NCI-H748 (cell line): ENCODE results near the gene ETAA1.

Source experiments
- DNase-seq: peaks from one replicate; lab custom pipeline; 2025; ENCODE audit not compliant: unreplicated experiment; lab: John Stamatoyannopoulos, UW

ETAA1 gene

DNA sequence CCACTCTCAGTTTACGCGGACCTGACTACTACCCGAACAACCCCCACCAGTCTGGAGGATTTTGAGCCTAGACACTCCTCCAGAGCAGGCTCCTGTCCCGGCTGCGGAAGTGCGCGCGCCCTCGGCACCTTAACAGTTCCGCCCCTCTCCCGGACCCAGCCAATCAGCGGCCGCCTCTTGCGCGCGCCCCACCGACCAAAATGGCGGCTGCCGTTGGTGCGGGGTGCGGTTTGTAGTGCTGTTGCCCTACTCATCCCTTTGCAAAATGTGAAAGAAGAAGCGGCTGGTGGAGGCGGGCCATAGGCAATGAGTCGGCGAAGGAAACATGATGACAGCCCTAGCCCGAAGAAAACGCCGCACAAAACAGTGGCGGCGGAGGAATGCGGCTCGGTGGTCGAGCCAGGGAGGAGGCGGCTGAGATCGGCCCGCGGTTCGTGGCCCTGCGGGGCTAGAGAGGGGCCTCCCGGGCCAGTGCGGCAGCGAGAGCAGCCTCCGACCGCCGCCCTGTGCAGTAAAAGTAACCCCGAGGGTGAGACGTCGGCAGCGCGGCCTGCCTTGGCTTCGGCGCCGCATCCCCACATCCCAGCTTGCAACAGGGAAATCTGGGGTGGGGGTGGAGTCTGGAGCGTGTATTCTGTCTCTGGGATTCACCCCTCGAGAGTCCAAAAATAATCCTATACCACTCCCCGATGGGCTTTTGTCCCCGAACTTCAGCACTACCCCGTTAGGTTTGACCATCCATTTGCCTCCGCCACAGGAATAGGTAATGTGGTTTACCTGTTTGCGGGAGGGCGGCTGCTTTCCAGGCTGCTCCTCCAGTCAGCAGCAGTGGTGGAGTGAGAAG, at the start of gene ETAA1:
Gene ETAA1 (plus strand): TSS at position 191 of the 844 bp plus-strand sequence. CDS start 116 bp downstream, at position 307.
- DNase-seq, result peak; percentile 90

- no peak for DNase-seq
Observed at GRCh38 chr2:67366832-67367412, 30.2 kb upstream of the ETAA1 start.

DNA sequence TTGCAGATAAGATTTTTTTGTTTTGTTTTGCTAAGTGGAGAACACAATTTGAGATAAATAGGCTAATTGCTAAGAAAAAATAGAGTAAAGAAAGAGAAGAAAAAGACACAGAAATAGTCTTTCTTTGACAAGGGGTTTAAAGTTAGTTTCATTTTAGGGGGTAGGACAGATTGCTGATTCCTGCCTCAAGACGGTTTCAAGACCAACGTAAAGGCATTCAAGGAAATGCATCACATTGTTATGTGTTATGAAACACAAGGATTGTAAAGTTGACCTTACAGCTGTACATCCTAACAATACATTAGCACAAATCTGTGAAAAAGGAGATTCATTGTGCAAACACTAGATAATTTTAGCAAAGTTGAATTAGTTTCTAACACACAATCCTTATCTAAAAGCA, 22.7 kb upstream of the ETAA1 start:
- DNase-seq, result no peak

DNA sequence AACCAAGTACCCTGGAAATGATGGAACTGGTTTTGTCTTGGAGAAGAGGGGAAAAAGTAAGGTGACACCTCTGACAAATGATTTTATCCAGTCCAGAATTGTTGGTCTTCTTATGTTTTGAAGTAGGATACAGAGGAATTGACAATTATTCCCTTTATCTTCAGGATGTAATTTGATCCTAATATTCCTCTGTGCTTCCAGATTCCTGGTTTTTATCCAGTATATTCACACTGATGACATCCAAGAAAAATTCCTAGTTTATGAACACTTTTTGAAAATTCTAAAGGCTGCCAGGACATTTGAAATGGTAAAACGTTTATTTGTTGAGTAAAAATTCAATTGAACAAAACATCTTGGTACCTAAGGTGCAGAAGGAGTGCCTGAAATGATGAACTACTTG, 22.2 kb upstream of the ETAA1 start:
- no peak for DNase-seq

- no peak for DNase-seq
Observed at GRCh38 chr2:67378555-67378954, 18.6 kb upstream of the ETAA1 start.

- DNase-seq, result no peak
Observed at GRCh38 chr2:67379048-67379447, 18.1 kb upstream of the ETAA1 start.

GRCh38 chr2:67384123-67384822, 12.9 kb upstream of the ETAA1 start:
- peak; percentile 4 for DNase-seq

- no peak for DNase-seq
Observed at GRCh38 chr2:67388680-67389079, 8.5 kb upstream of the ETAA1 start.

DNA sequence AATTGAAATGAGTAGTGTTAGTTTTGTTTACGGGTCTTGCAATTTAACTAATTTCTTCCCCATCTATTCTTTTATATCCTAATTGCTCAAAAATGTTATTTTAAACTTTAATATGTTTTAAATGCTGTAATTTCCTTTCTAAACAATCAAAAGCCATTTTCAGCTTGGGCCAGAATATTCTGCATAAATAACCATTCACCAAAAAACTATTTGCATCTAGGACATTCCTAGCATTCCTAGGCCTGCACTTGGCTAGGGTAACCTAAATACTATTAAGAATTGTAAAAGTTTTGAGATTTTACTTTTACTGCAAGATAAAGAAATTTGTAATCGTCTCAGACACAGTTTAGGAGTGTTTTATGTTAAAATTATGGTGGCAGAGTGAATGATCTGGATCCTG, 7.8 kb upstream of the ETAA1 start:
- no peak for DNase-seq

GRCh38 chr2:67389788-67390187, 7.3 kb upstream of the ETAA1 start:
- DNase-seq, result no peak

GRCh38 chr2:67393237-67393636, 3.9 kb upstream of the ETAA1 start:
- DNase-seq, result no peak

DNA sequence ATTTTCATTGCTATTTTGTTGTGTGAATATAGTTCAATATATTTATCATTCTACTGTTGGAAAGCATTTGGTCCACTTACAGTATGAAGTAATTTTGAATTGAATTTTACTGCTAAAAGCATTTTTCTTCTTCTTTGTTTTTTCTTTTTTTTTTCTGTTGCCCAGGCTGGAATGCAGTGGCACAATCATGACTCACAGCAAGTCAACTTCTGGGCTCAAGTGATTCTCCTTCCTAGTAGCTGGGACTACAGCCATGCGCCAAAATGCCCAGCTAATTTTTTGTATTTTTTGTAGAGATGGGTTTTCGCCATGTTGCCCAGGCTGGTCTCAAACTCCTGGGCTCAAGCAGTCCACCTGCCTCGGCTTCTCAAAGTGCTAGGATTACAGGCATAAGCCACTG, 2.4 kb upstream of the ETAA1 start:
- DNase-seq, result no peak

DNA sequence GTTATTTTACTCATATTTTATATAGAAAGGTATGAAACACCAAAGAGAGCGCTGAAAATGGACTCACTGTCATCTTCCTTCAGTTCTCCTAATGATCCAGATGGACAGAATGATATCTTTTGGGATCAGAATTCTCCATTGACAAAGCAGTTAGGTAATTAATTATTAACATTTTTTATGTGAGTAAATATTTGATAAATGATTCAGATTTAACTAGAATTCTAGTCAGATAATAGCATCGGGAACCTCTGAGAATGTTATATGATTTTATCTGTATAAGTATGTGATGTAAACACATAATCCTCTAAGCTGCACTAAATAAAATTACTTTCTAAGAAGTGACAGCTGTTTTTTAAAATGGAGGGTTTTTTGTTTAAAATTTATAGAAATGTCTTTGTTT, 2.0 kb downstream of the ETAA1 start:
- no peak for DNase-seq

DNA sequence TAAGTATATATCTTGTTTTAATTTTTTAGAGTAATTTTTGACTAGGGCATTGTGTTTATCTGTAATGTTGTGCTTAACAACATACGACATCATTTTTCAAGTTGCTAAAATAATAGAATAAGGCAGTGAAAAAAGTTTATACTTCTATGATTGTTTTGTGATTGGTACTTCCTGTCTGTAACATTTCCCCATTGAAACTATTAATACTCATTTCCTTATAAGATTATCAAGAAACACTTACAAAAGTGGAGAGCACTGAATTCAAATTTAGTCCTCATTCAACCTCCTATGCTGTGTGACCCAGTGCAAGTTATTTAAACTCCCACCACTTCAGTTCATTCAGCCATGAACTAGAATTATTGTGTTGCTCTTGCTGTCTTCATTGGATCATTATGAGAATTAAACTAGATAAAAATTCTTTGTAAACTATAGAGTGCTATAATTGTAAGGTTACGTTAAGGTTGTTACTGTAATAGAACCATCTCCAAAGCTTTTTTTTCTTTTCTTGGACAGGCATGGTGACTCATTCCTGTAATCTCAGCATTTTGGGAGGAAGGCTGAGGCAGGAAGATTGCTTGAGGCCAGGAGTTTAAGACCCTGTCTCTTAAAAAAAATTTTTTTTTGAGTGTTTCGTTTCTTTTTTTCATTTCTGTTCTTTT, 2.8 kb downstream of the ETAA1 start:
- DNase-seq, result no peak

GRCh38 chr2:67400560-67401485, 3.7 kb downstream of the ETAA1 start:
- DNase-seq, result no peak

- DNase-seq, result no peak
Observed at GRCh38 chr2:67408346-67408745, 11.2 kb downstream of the ETAA1 start.

DNA sequence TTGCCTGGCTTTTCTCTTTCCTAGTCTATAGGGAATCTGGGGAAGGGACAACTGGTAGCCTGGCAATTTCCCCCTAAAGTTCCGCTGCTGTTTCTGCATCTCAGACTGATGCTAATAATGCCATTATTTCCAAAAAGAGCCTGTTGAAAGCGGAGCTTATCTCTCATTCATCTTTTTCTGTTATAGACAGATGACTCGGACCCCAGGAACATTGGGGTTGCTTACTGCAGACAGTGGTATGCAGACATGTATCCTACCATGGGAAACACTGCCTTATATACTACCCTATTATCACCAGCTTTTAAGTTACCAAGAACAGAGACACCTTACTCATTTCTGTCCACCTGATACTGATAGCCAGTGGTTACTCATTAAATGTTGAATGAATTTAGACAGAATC, 15.3 kb downstream of the ETAA1 start:
- DNase-seq, result no peak

GRCh38 chr2:67414867-67415266, 17.7 kb downstream of the ETAA1 start:
- no peak for DNase-seq

DNA sequence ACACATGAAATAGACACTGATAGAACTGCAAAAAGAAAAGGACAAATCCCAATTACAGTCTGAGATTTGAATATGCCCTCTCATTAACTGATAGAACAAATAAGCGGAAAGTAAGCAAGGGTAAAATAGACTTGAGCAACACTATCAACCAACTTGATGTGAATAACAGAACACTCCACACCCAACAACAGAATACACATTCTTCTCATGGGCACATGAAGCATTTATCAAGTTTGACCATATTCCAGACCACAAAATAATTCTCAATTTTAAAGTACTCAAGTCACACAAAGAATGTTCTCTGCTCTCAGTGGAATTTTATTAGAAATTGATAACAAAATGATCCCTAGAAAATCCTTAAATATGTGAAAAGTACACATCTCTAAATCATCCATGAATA, 19.0 kb downstream of the ETAA1 start:
- no peak for DNase-seq

DNA sequence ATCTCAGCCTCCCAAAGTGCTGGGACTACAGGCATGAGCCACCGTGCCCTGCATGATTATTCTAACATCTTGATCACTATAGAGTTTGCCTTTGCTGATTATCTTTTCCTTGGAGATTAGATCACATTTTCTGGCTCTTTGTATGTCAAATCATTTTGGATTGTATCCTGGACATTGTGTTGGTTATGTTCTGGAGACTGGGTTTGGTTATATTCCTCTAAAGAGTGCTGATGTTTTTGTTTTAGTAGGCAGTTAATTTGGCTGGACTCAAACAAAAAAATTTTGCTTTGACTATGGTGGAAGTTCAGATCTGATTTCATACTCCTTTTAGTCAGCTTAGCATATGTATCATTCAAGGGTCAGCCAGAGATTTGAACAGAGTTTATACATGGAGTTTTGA, 26.4 kb downstream of the ETAA1 start:
- DNase-seq, result no peak

GRCh38 chr2:67436221-67436620, 39.1 kb downstream of the ETAA1 start:
- no peak for DNase-seq
